ENCODE measurements around the gene KIF5B. TPM values are rescaled to one million over a fixed set of nuclear protein-coding genes. Genes with fewer than 3 reads are reported as not detected.
A peak's percentile ranks its signal among the peaks of the same experiment; 100 is the strongest.
"Not testable (repeated sequence)": the region's sequence is repeated elsewhere in the genome, so short reads cannot be mapped to it uniquely, and the experiment has no call there.

The KIF5B gene
- 100 to 1,000 TPM in 2 of 3 donors, 10 to 100 TPM in 1; 91.6 to 188 (median 109) TPM for total RNA-seq
- long read RNA-seq, donor 1, full-length matches to known transcripts, result 52 of 378 reads
- long read RNA-seq, donor 1, partial matches to known transcripts, result 304 of 378 reads
- long read RNA-seq, donor 1, other reads (novel, unspliced or antisense), result 22 of 378 reads
- long read RNA-seq, donor 2, partial matches to known transcripts, result 207 of 219 reads
- long read RNA-seq, donor 2, other reads (novel, unspliced or antisense), result 12 of 219 reads

DNA sequence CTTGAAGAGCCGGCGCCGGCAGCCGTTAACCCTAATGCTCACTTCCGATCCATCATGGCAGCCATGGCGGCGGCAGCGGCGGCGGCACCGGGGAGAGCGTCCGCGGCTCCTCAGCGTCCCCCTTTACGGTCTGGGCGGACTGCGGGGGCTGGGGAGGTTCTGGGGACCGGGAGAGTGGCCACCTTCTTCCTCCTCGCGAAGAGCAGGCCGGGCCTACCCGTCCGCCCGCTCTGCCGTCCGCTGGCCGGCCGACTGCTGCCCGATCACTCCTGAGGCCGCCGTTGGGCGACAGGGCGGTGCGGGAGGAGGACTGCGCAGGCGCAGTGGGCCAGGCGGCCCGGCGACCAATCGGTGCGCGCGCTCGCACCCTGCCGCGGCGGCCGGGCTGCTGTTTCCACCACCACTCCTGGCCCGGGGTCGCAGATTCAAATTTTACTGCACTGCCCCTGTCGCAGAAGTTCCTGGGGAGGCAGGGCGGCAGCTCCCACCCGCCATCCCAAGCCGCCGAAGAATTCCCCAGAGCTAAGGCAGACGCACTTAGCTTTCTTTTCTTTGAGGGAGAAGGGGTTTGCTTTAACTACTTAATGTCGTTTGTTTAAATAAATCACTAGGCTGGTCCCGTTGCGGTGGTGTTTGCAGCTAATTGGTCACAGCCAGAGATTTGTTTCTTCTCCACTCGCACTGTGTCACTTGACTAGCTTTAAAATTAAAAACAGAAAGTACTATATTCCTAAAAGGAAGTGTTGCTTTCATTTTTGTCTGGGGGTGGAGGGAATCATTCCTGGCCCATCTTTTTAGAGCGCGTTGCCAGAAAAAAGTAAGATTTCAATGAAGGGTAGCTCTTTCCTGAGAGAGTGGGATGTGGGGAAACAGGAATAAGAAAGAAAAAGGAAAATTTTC is at the start of gene KIF5B:
TSS of gene KIF5B (minus strand) at position 290 of the 900 bp plus-strand sequence. CDS start 452 bp downstream, outside the sequence.
- Histone ChIP-seq H3K4me1 (ENCODE audit: low read depth) (peaks cover 16% of the 10 kb centered on the region), H3K4me3 (peak within 1 kb of the TSS; percentile 79), H3K36me3 (ENCODE audit: low read depth) (no peaks in the 10 kb centered on the region), H3K9me3 (no peaks in the 10 kb centered on the region)
- intact Hi-C loops (cut with DNase I, micrococcal nuclease), result no loop called here
- no peak for TF ChIP-seq CTCF (IDR thresholded peaks at IDR 0.05)
- DNase-seq (peak; percentile 88 to 93 (median 92)), ATAC-seq (peak; percentile 93)

DNA sequence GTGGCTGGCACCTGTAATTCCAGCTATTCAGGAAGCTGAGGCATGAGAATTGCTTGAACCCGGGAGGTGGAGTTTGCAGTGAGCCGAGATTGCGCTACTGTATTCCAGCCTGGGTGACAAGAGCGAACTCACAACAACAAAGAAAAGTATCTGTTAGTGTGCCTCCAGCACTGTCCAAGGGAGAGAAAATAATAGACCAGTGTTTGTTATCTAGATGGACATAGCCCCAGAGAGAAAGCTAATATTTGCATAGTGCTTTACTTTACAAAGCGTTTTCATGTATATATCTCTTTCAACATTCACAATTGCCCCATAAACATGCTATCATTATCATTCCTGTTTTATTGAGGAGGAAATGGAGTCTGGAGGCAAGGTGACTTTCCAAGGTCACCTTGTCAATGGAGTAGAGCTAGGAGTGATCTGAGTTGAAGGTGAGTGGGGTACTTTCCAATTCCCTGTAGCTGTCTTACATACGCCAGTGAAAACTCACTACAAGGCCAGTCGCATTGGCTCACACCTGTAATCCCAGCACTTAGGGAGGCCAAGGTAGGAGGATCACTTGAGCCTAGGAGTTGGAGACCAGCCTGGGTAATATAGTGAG is 49.7 kb upstream of the KIF5B start:
- DNase-seq (peak in 2 of 3 donors; percentile 36 to 38), ATAC-seq (peak; percentile 94)
- intact Hi-C loops (cut with DNase I, micrococcal nuclease), result no loop called here
- Histone ChIP-seq H3K4me1 (ENCODE audit: low read depth) (peaks cover 18% of the 10 kb centered on the region), H3K9me3 (no peaks in the 10 kb centered on the region), H3K4me3 (no peak overlapping the region), H3K36me3 (ENCODE audit: low read depth) (no peaks in the 10 kb centered on the region)
- TF ChIP-seq CTCF (IDR thresholded peaks at IDR 0.05), result no peak

DNA sequence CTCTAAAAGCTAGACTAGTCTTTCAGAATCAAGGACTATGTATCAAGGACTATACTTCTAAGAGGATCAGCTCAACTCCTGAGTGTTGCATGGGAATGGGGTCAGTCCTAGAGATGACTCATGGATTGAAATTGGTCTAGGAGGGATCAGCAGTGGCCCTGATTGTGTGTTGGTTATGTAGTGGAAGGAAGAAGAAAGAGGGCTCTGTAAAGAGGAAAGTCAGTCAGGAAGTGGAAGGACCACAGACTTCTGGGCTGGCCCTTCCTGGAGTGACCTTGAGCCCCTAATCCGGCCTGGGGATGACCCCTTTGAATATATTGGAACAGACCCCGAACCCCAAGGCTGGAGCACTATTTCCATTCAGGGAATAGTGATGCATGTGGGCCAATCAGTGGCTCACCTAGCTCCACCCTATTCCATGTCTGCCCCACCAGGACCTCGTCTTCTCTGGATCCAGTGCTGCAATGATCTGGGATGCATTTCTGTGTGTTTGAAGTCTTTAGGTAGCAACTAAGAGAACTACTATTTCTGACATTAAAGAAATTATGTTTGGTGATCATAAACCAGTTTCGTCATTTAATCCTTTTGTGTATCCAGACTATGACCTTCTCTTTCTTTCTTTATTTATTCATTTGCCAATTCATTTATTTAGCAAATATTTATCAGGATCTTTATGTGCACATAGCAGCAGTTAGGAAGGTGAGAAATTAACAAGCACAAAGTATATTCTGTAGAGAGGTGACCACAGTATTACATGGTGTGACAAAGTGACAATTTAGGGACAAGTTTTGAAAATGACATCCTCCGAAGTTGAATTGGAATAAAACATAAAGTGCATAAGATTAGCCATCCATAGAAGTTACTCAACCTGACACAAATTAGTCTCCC is 48.6 kb upstream of the KIF5B start:
- H3K4me1 ChIP-seq (ENCODE audit: low read depth), result peaks cover 18% of the 10 kb centered on the region
- DNase-seq, result no peak
- TF ChIP-seq CTCF (IDR thresholded peaks at IDR 0.05), result no peak
- H3K36me3 ChIP-seq (ENCODE audit: low read depth), result no peaks in the 10 kb centered on the region
- no peaks in the 10 kb centered on the region for H3K9me3 ChIP-seq
- ATAC-seq, result peak; percentile 39
- no peak overlapping the region for H3K4me3 ChIP-seq
- intact Hi-C loops (cut with DNase I, micrococcal nuclease), result no loop called here

- no peak for DNase-seq
- no peak for ATAC-seq
- Histone ChIP-seq H3K9me3 (no peaks in the 10 kb centered on the region), H3K36me3 (ENCODE audit: low read depth) (no peaks in the 10 kb centered on the region), H3K4me1 (ENCODE audit: low read depth) (peaks cover 18% of the 10 kb centered on the region), H3K4me3 (no peak overlapping the region)
- no peak for TF ChIP-seq CTCF (IDR thresholded peaks at IDR 0.05)
- intact Hi-C loops (cut with DNase I, micrococcal nuclease), result no loop called here
Observed at GRCh38 chr10:32104181-32104580, 48.0 kb upstream of the KIF5B start.

DNA sequence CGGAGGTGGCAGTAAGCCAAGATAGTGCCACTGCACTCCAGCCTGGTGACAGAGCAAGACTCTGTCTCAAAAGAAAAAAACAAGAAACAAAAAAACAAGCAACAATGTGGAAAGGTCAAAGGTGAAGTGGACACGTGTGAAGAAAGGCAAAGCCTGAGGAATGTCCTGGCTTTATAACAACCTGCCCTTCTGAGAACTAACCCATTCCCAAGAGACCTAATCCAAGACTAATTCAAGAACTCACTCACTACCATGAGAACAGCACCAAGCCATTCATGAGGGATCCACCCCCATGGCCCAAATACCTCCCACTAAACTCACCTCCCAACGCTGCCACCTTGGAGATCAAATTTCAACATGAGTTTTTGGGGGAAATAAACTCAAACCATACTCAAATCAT is 47.5 kb upstream of the KIF5B start:
- DNase-seq (no peak), ATAC-seq (no peak)
- H3K4me1 ChIP-seq (ENCODE audit: low read depth), result peaks cover 18% of the 10 kb centered on the region
- intact Hi-C loops (cut with DNase I, micrococcal nuclease), result no loop called here
- H3K36me3 ChIP-seq (ENCODE audit: low read depth), result no peaks in the 10 kb centered on the region
- peaks cover 2% of the 10 kb centered on the region for H3K9me3 ChIP-seq
- no peak overlapping the region for H3K4me3 ChIP-seq
- TF ChIP-seq CTCF (IDR thresholded peaks at IDR 0.05), result no peak

DNA sequence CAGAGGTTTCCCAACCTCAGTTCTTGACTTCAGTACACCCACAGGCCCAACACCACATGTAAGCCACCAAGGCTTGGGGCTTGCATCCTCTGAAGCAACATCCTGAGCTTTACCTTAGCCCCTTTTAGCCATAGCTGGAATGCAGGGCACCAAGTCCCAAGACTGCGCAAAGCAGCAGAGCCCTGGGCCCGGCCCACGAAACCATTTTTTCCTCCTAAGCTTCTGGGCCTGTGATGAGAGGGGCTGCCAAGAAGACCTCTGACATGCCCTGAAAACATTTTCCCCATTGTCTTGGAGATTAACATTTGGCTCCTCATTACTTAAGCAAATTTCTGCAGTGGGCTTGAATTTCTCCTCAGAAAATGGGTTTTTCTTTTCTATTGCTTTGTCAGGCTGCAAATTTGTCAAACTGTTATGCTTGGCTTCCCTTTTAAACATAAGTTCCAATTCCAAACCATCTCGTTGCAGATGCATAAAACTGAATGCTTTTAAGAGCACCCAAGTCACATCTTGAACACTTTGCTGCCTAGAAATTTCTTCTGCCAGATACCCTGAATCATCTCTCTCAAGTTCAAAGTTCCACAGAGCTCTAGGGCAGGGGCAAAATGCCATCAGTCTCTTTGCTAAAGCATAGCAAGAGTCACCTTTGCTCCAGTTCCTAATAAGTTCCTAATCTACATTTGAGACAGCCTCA is 42.5 kb upstream of the KIF5B start:
- H3K4me3 ChIP-seq; H3K36me3 ChIP-seq (ENCODE audit: low read depth); ATAC-seq; H3K9me3 ChIP-seq; intact Hi-C loops (cut with DNase I, micrococcal nuclease); DNase-seq; H3K4me1 ChIP-seq (ENCODE audit: low read depth): not testable (repeated sequence)
